T47D (cell line): ENCODE measurements around the gene ETNK2.

Source experiments
- DNase-seq, 2 experiments: peaks; one replicate each; pipeline versions ENCODE4 v3.0.0 to v3.0.0-alpha.2; 2011 to 2012; ENCODE audit warnings: low read depth in 1 of 2, low spot score in 1 of 2
- JUND ChIP-seq: IDR thresholded peaks from 2 replicates; pipeline ENCODE4 v1.6.1; 2012; ENCODE audit warnings: low read depth
- in situ Hi-C: cut with HindIII; loops from 2 replicates; pipeline ENCODE4 v1.10.0; 2016; ENCODE audit warnings: low sequenced_read_pairs, low pct_unique_long_range_greater_than_20kb

The ETNK2 gene

GRCh38 chr1:204141131-204141530 is 10.7 kb downstream of the ETNK2 start:
- peak in 1 of 2 experiments; percentile 83 for DNase-seq
- no peak for TF ChIP-seq JUND
- in situ Hi-C loops: loop anchor here (25.0 kb wide), 1 partner anchor 279 kb away; the partner anchor contains the start of gene SNRPE

DNA sequence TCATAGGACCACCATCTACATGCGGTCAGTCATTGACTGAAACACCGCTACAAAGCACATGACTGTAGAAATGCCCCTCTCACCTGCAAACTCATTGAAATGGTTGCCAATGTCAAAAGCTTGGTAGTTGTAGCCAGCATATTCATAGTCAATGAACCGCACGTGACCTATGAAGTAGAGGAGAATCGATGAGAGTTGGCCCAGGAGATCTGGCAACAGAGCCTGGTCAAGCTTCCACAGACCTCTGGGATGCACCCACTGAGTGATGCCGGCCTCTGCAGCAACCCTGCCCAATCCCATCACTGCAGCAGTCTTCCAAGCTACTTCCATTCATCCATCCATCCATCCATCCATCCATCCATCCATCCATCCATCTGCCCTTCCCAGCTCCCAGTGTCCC is 11.9 kb downstream of the ETNK2 start:
- DNase-seq: no peak
- TF ChIP-seq JUND: no peak
- in situ Hi-C loops: loop anchor here (25.0 kb wide), 1 partner anchor 278 kb away; the partner anchor contains the start of gene SNRPE

GRCh38 chr1:204139088-204139487 is 12.8 kb downstream of the ETNK2 start:
- TF ChIP-seq JUND: no peak
- DNase-seq: peak in 1 of 2 experiments; percentile 24
- in situ Hi-C loops: loop anchor here (25.0 kb wide), 1 partner anchor 277 kb away; the partner anchor contains the start of gene SNRPE

DNA sequence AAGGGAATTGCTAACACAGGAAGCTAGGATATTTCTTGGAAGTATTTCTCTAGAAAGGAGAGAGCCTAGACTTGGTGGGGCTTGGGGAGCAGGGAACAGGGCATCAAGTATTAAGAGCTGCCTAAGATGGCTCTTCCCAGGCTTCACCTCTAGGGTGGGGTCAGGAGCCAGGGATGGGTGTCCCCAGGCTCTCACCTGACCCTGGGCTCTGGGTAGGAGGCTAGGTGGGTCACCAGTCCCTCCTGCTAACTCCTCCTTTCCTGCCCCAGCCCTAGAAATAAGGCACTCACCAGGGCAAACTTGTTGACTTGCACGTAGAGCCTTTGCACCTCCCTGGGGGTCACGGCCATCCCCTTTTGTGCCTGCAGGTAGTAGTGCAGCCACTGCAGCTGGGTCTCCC is 15.0 kb downstream of the ETNK2 start:
- no peak for TF ChIP-seq JUND
- in situ Hi-C loops: loop anchor here (25.0 kb wide), 1 partner anchor 275 kb away; the partner anchor contains the start of gene SNRPE
- no peak for DNase-seq

DNA sequence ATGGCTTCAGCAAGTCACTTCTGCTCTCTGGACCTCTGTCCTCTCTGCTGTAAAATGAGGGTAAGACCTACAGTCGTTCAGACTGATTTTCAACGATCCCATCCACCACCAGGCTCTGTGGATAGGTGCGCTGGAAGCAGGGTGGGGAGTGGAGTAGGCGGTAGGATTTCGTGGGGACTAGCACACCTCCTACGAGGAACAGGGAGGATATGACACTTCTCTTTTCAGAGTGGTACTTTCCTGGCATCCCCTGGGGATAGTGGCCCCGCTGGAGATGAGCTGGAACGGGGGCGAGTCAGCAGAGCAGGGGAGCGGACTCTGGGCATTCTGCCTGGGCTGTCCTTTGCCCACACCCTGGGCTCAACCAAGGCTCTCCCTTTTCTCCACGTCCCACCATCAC is 17.7 kb downstream of the ETNK2 start:
- TF ChIP-seq JUND: no peak
- no peak for DNase-seq
- in situ Hi-C loops: loop anchor here (25.0 kb wide), 1 partner anchor 272 kb away; the partner anchor contains the start of gene SNRPE

GRCh38 chr1:204132718-204133117 is 19.1 kb downstream of the ETNK2 start:
- TF ChIP-seq JUND: no peak
- DNase-seq: no peak
- in situ Hi-C loops: loop anchor here (25.0 kb wide), 1 partner anchor 270 kb away; the partner anchor contains the start of gene SNRPE

GRCh38 chr1:204131978-204132377 is 19.9 kb downstream of the ETNK2 start:
- in situ Hi-C loops: loop anchor here (25.0 kb wide), 1 partner anchor 270 kb away; the partner anchor contains the start of gene SNRPE
- no peak for TF ChIP-seq JUND
- DNase-seq: peak; percentile 69 to 90

DNA sequence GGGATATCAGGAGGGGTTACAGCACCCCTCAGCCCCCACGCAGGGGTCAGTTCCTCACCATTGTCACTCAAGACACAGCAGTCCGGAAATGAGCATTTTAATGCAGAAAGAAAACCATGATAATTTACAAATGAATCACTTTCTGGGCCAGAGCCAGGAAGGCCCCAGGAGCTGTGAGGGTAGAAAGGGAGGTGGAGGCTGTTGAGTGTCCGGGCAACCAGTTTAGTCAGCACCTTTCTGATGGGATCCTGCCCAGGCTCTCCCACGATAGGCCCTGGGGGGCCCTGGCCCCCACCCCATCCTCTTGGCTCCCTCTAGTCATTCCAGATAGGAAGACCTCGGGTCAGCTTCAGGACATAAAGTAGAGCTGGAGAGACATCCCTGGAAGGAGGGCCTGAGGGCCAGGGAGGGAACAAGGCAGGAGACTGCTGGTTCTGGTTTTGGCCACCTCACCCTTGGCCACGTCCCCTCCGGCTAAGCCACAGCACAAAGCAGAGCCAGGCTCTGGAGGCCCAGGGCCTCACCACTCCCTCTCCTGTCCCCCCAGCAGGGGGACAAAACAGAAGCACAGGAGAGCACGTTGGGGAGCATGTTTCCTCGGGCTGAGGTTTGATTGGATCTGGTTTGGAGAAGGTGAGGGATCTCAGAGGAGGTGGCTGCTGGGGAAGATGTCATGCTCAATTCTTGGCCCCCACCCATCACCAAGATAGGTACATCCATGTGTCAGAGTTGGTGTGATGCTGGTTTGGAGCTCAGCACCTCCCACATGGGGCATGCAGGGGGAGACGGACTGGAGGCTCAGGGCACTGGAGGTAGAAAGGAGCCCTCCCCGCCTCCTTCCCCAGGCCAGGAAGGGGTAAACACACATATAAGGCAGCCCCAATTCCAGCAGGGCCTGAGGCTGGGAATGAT is 20.6 kb downstream of the ETNK2 start:
- peak in 1 of 2 experiments; percentile 49 for DNase-seq
- in situ Hi-C loops: loop anchor here (25.0 kb wide), 1 partner anchor 269 kb away; the partner anchor contains the start of gene SNRPE
- no peak for TF ChIP-seq JUND

- in situ Hi-C loops: loop anchor here (25.0 kb wide), 1 partner anchor 268 kb away; the partner anchor contains the start of gene SNRPE
- DNase-seq: peak in 1 of 2 experiments; percentile 67
- no peak for TF ChIP-seq JUND
Observed at GRCh38 chr1:204130178-204130577, 21.7 kb downstream of the ETNK2 start.

DNA sequence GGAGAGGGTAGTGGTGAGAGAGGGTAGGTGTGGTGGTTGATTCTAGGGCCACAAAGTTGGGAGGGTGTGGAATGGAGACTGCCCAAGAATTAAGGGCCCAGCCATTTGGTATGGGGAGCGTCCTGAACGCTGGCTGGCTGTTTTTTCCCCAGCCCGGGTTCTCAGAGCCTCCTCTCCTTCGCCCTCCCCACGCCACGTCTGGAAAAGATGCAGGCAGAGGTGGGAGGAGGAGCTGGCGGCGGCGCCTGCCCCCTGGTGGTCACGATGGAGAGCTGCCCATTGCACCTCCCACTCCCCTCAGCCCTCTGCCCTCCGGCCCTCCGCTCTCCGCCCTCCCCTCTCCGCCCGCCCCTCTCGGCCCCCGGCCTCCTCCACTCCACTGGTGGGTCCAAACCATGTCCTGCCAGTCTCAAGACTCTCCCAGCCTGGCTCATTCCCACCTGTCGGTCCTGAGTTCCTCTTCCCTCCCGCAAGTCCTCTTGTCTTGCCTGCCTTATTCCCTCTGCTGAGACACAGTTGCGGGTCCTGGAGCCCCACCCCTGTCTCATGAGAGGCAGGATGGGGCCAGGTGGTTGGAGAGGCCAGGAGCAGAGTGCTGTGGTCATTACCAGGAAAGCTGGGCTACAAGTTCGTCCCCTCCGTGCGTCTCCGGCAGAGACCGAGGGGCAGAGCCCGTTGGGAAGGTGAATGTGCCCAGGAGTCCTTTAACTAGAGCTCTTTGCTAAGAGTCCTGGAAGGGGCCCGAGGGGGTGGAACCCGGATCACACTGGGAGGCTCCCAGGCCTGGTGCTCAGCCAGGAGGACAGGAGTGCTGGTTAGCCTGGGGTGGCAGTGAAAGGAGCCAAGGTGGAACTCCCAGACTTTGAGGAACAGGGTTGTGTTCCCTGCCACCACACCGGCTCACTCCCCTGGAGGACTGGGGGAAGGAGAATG is 22.6 kb downstream of the ETNK2 start:
- no peak for TF ChIP-seq JUND

GRCh38 chr1:204128464-204128963 is 23.3 kb downstream of the ETNK2 start:
- in situ Hi-C loops: loop anchor here (25.0 kb wide), 1 partner anchor 266 kb away; the partner anchor contains the start of gene SNRPE
- no peak for TF ChIP-seq JUND
- DNase-seq: no peak

More for the DNA sequence above, 22.6 kb downstream of the ETNK2 start:
- in situ Hi-C loops: loop anchor here (25.0 kb wide), 1 partner anchor 267 kb away; the partner anchor contains the start of gene SNRPE
- peak; percentile 86 to 91 for DNase-seq
